Thyroid gland (tissue), 4 donors: ENCODE data around the gene LRMDA. TPM values are rescaled to one million over a fixed set of nuclear protein-coding genes. Genes with fewer than 3 reads are reported as not detected.
A peak's percentile ranks its signal among the peaks of the same experiment; 100 is the strongest.

Source experiments
- DNase-seq, 2 donors: peaks; one replicate each; pipeline ENCODE4 v3.0.0-alpha.2; 2019
- H3K27ac ChIP-seq, 3 donors: fragments of 200-600 bp; sonication (generic); 1 replicate in 2 of 3; 2 replicates in 1 of 3; pipeline ENCODE4 v1.5.1; 2016 to 2019; ENCODE audit warnings: mild to moderate bottlenecking in 1 of 3, moderate library complexity in 1 of 3
- H3K27me3 ChIP-seq: fragments of 200-600 bp; sonication (generic); one replicate; pipeline ENCODE4 v1.5.1; 2019
- H3K36me3 ChIP-seq, 2 donors: fragments of 200-600 bp; sonication (generic); one replicate each; pipeline ENCODE4 v1.5.1; 2016 to 2019
- H3K4me1 ChIP-seq, 2 donors: fragments of 200-600 bp; sonication (generic); one replicate each; pipeline ENCODE4 v1.5.1; 2017 to 2019
- H3K4me3 ChIP-seq, 3 donors: fragments of 200-600 bp; sonication (generic); replicated peaks in 1 of 3; 1 replicate in 2 of 3; 2 replicates in 1 of 3; pipeline ENCODE4 v1.5.1; 2016; ENCODE audit warnings: mild to moderate bottlenecking in 1 of 3
- H3K9me3 ChIP-seq: fragments of 200-600 bp; sonication (generic); one replicate; pipeline ENCODE4 v1.5.1; 2017
- CTCF ChIP-seq, 6 experiments: fragments of 200-600 bp in 3 of 6; fragments of 450-650 bp in 3 of 6; sonication (generic) in 3 of 6; IDR thresholded peaks; one replicate each; pipeline ENCODE4 v1.5.1; 2016 to 2019; ENCODE audit warnings: antibody characterized with exemption in 6 of 6, mild to moderate bottlenecking in 2 of 6, inconsistent platforms in 1 of 6, moderate library complexity in 1 of 6
- POLR2A ChIP-seq, 2 donors: fragments of 450-650 bp; IDR thresholded peaks; one replicate each; pipeline ENCODE4 v1.6.1; 2017; ENCODE audit warnings: antibody characterized with exemption in 2 of 2, mild to moderate bottlenecking in 2 of 2, moderate library complexity in 1 of 2
- WGBS, 2 donors: methylation state at CpG; one replicate each; pipeline ENCODE4 v1.1.5; 2017; 5-methylcytosine and 5-hydroxymethylcytosine counted together
- intact Hi-C: fragments of 100-400 bp; cut with DNase I; formaldehyde crosslinking; loops from one replicate; pipeline ENCODE4 v1.15.1; 2023
- total RNA-seq, 4 donors: library from RNA; depleted of rRNA; stranded (reverse); fragments of >200 nt; gene quantifications; one replicate each; pipeline ENCODE4 v1.2.3, GENCODE V29; 2016

Gene LRMDA
- total RNA-seq, 4 donors from 2014 or later = 16.5 to 31.7 (median 23.2) TPM

GRCh38 chr10:76397181-76398042, 966.0 kb downstream of the LRMDA start:
- Histone ChIP-seq H3K9me3 (no peaks in the 10 kb centered on the region), H3K27me3 (no peaks in the 10 kb centered on the region), H3K36me3 (no peaks in the 10 kb centered on the region), H3K4me3 (no peak overlapping the region), H3K4me1 (peaks cover 5 to 30% of the 10 kb centered on the region in 2 donors), H3K27ac (peak overlapping the region in 1 of 3 donors; percentile 63)
- WGBS, 2 donors = 74 to 80% methylated on average over 13 of the region's 13 CpGs
- no peak for TF ChIP-seq POLR2A (IDR thresholded peaks at IDR 0.05)
- no peak for TF ChIP-seq CTCF (IDR thresholded peaks at IDR 0.05)
- intact Hi-C loops = no loop called here
- DNase-seq = peak; percentile 5 to 17

GRCh38 chr10:76398043-76398710, 966.8 kb downstream of the LRMDA start:
- Histone ChIP-seq H3K36me3 (no peaks in the 10 kb centered on the region), H3K4me3 (no peak overlapping the region), H3K9me3 (no peaks in the 10 kb centered on the region), H3K4me1 (peaks cover 5 to 30% of the 10 kb centered on the region in 2 donors), H3K27me3 (no peaks in the 10 kb centered on the region), H3K27ac (no peak overlapping the region)
- TF ChIP-seq POLR2A (IDR thresholded peaks at IDR 0.05) (no peak), CTCF (IDR thresholded peaks at IDR 0.05) (no peak)
- 69 to 78% methylated on average over 6 of the region's 6 CpGs for WGBS, 2 donors
- DNase-seq = no peak
- intact Hi-C loops = no loop called here

GRCh38 chr10:76399226-76399625, 967.8 kb downstream of the LRMDA start:
- Histone ChIP-seq H3K4me3 (no peak overlapping the region), H3K27me3 (no peaks in the 10 kb centered on the region), H3K9me3 (no peaks in the 10 kb centered on the region), H3K27ac (no peak overlapping the region), H3K36me3 (no peaks in the 10 kb centered on the region), H3K4me1 (peaks cover 5 to 23% of the 10 kb centered on the region in 2 donors)
- DNase-seq = no peak
- intact Hi-C loops = no loop called here
- 87 to 90% methylated on average over 4 of the region's 4 CpGs for WGBS, 2 donors
- TF ChIP-seq POLR2A (IDR thresholded peaks at IDR 0.05) = no peak
- no peak for TF ChIP-seq CTCF (IDR thresholded peaks at IDR 0.05)

GRCh38 chr10:76401006-76401405, 969.6 kb downstream of the LRMDA start:
- no peak for DNase-seq
- no peaks in the 10 kb centered on the region for H3K27me3 ChIP-seq
- no peak overlapping the region for H3K27ac ChIP-seq
- no peaks in the 10 kb centered on the region for H3K36me3 ChIP-seq
- 90 to 95% methylated on average over 3 of the region's 3 CpGs for WGBS, 2 donors
- TF ChIP-seq CTCF (IDR thresholded peaks at IDR 0.05) (no peak), POLR2A (IDR thresholded peaks at IDR 0.05) (no peak)
- intact Hi-C loops = no loop called here
- H3K4me3 ChIP-seq = no peak overlapping the region
- no peaks in the 10 kb centered on the region for H3K9me3 ChIP-seq
- H3K4me1 ChIP-seq = peaks cover 0 to 11% of the 10 kb centered on the region in 2 donors

- no peak for TF ChIP-seq CTCF (IDR thresholded peaks at IDR 0.05)
- no peak for TF ChIP-seq POLR2A (IDR thresholded peaks at IDR 0.05)
- H3K4me1 ChIP-seq = no peaks in the 10 kb centered on the region
- intact Hi-C loops = no loop called here
- no peak overlapping the region for H3K4me3 ChIP-seq
- H3K27ac ChIP-seq = no peak overlapping the region
- no peaks in the 10 kb centered on the region for H3K27me3 ChIP-seq
- no peaks in the 10 kb centered on the region for H3K36me3 ChIP-seq
- DNase-seq = no peak
- 82 to 91% methylated on average over 4 of the region's 4 CpGs for WGBS, 2 donors
- H3K9me3 ChIP-seq = no peaks in the 10 kb centered on the region
Measured at GRCh38 chr10:76403912-76404311, 972.5 kb downstream of the LRMDA start.
